ENCODE data around the gene SAMD4A. TPM values are rescaled to one million over a fixed set of nuclear protein-coding genes. Genes with fewer than 3 reads are reported as not detected.

SAMD4A gene
- total RNA-seq, 1 experiment from 2014 or later: 9.6 TPM

- H3K27ac Mint-ChIP-seq: no peak overlapping the region
- no peak overlapping the region for H3K4ac ChIP-seq (ENCODE audit: low read depth, low read length)
- no peaks in the 10 kb centered on the region for H3K79me2 ChIP-seq (ENCODE audit: insufficient read depth, low read length)
- no peak overlapping the region for H3K18ac ChIP-seq (ENCODE audit: insufficient read length, low read depth, low read length)
- H3K36me3 Mint-ChIP-seq (ENCODE audit: insufficient read depth in 1 of 3, low read depth in 3 of 3): no peaks in the 10 kb centered on the region; a peak in 1 of 7 replicates
- H3K27ac ChIP-seq (ENCODE audit: insufficient read length, low read depth, low read length): no peak overlapping the region
- no peak overlapping the region for H2AK5ac ChIP-seq (ENCODE audit: insufficient read length, low read length)
- no peak overlapping the region for H3K4me3 Mint-ChIP-seq
- no peak overlapping the region for H4K5ac ChIP-seq (ENCODE audit: insufficient read length, low read depth, low read length)
- H3K23me2 ChIP-seq (ENCODE audit: insufficient read length, low read depth, low read length, poor library complexity, severe bottlenecking): no peaks in the 10 kb centered on the region
- no peak overlapping the region for H3K4me2 ChIP-seq (ENCODE audit: insufficient read depth, insufficient read length, low read length)
- H2BK120ac ChIP-seq (ENCODE audit: low read depth, low read length, poor library complexity, severe bottlenecking): no peak overlapping the region
- WGBS (ENCODE audit: extremely low coverage, insufficient read length, low lambda C conversion rate): no CpG with 5 or more reads among the region's 2 CpGs
- no peak overlapping the region for H3K23ac ChIP-seq (ENCODE audit: insufficient read length, low read depth, low read length)
- H3K79me1 ChIP-seq (ENCODE audit: insufficient read depth, low read depth, low read length, poor library complexity, severe bottlenecking): no peaks in the 10 kb centered on the region
- no peak overlapping the region for H2BK20ac ChIP-seq (ENCODE audit: low read depth, low read length, poor library complexity, severe bottlenecking)
- H4K8ac ChIP-seq (replicated peaks; ENCODE audit: insufficient read length, low read depth, low read length): no peak overlapping the region
- H3K14ac ChIP-seq (ENCODE audit: insufficient read depth, low read length): no peak overlapping the region
- no peaks in the 10 kb centered on the region for H3K27me3 ChIP-seq (ENCODE audit: insufficient read depth, low read length)
- DNase-seq: peak; percentile 7
- H3K56ac ChIP-seq (ENCODE audit: insufficient read length, low read depth, low read length): no peak overlapping the region
- no peak overlapping the region for H2BK5ac ChIP-seq (ENCODE audit: insufficient read length, low read length)
- H3K9me3 Mint-ChIP-seq: peaks cover 0 to 4% of the 10 kb centered on the region in 2 experiments; a peak in 1 of 5 replicates
- H4K20me1 ChIP-seq (ENCODE audit: control insufficient read depth, insufficient read depth, insufficient read length): no peaks in the 10 kb centered on the region
- no peak overlapping the region for H2BK15ac ChIP-seq (ENCODE audit: low read depth, low read length)
- no peaks in the 10 kb centered on the region for H3K4me1 ChIP-seq (ENCODE audit: insufficient read depth, low read length)
- no peaks in the 10 kb centered on the region for H3K4me1 Mint-ChIP-seq
- no peaks in the 10 kb centered on the region for H3K9me3 ChIP-seq (ENCODE audit: control insufficient read depth, low read depth, low read length)
- no peak for TF ChIP-seq CTCF (conservative IDR thresholded peaks at IDR 0.05)
- H2AFZ ChIP-seq (ENCODE audit: low read length): no peak overlapping the region
- H3K27me3 Mint-ChIP-seq (ENCODE audit: low read depth): peaks cover 7% of the 10 kb centered on the region; the same call in 1 of the 2 replicates
- no peak overlapping the region for H3K9ac ChIP-seq (ENCODE audit: extremely low read depth, insufficient read length, low read length)
- H3T11ph ChIP-seq (ENCODE audit: low read length): no peak overlapping the region
- H2BK12ac ChIP-seq (ENCODE audit: insufficient read length, low read depth, low read length): no peak overlapping the region
- H4K91ac ChIP-seq (ENCODE audit: insufficient read length, low read depth, low read length): no peak overlapping the region
Observed at GRCh38 chr14:54813081-54813480, 246.2 kb downstream of the SAMD4A start.
